Cardiac fibroblast (primary cell): ENCODE measurements around the gene MAVS.

ENCODE experiments used
- DNase-seq, 2 donors: peaks; one replicate each; pipeline versions ENCODE4 v3.0.0 to v3.0.0-alpha.2; 2010; ENCODE audit warnings: low read depth in 2 of 2
- H3K4me3 ChIP-seq, 2 donors: replicated peaks in 1 of 2; 1 replicate in 1 of 2; 2 replicates in 1 of 2; pipeline ENCODE4 v1.5.1; 2011; ENCODE audit warnings: low read depth in 2 of 2, low read length in 2 of 2, mild to moderate bottlenecking in 2 of 2, moderate library complexity in 1 of 2
- CTCF ChIP-seq: IDR thresholded peaks from one replicate; pipeline ENCODE4 v1.5.1; 2011; ENCODE audit warnings: low read depth, mild to moderate bottlenecking, low read length, inconsistent platforms

The MAVS gene

GRCh38 chr20:3908667-3909066 is 62.0 kb downstream of the MAVS start:
- no peak overlapping the region for H3K4me3 ChIP-seq
- DNase-seq = no peak
- no peak for TF ChIP-seq CTCF

- H3K4me3 ChIP-seq = no peak overlapping the region
These were observed 63.3 kb downstream of the MAVS start for GRCh38 chr20:3909952-3910366.

DNA sequence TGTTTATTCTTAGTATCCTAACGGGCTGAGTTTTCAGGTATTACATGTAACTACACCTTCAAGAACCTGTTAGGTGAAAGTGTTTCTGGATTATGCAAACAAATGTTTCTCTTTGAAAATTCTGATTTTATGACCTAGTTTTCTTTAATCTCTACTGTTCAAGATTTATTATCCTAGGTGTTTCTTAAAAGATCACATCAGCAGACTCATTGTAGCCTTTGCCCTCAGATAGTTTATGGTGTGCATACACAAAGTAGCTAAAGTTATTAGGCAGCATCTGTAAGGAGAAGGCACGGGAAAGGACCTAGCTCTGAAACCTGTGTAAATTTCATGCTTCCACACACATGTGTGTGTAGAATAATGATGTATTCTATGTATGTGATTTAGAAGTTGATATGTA is 64.2 kb downstream of the MAVS start:
- no peak for TF ChIP-seq CTCF
- no peak overlapping the region for H3K4me3 ChIP-seq
- DNase-seq = no peak

More at GRCh38 chr20:3909952-3910366, 63.3 kb downstream of the MAVS start:
- no peak for DNase-seq
- no peak for TF ChIP-seq CTCF

- no peak overlapping the region for H3K4me3 ChIP-seq
- TF ChIP-seq CTCF = no peak
- DNase-seq = no peak
These were observed 65.3 kb downstream of the MAVS start for GRCh38 chr20:3911956-3912355.

- no peak for DNase-seq
- no peak overlapping the region for H3K4me3 ChIP-seq
- no peak for TF ChIP-seq CTCF
These were observed 67.8 kb downstream of the MAVS start for GRCh38 chr20:3914446-3914845.

- DNase-seq = no peak
- H3K4me3 ChIP-seq = no peak overlapping the region
- TF ChIP-seq CTCF = no peak
These were observed 69.1 kb downstream of the MAVS start for GRCh38 chr20:3915691-3916090.

DNA sequence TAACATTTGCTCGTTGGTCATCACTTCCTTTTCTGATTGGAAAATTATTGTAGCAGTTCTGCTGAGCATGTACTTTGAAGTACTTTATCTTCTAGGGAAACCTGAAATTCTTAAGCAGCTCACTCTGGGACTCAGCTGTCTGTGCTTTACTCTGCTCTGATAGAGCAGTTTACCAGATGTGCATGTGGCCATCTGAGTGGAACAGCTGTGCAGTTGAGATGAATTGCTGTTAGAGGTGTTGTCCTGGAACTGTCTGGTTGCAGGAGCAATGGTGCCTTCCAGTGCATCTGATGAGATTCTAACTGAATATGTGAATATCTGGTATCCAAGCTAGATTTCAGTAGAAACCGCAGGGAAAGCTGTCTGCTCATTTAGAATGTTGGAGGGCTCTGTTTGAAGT is 69.7 kb downstream of the MAVS start:
- no peak for TF ChIP-seq CTCF
- no peak for DNase-seq
- H3K4me3 ChIP-seq = no peak overlapping the region
